HepG2 (cell line): ENCODE data around the gene IRAK4. TPM values are rescaled to one million over a fixed set of nuclear protein-coding genes. Genes with fewer than 3 reads are reported as not detected.

Source experiments
- EZH2 ChIP-seq: conservative IDR thresholded peaks from 2 replicates; pipeline ENCODE4 v1.6.1; 2012; ENCODE audit warnings: mild to moderate bottlenecking, low read depth, low read length, moderate library complexity
- FOSL2 ChIP-seq: sonication (generic); formaldehyde crosslinking; IDR thresholded peaks from 2 replicates; pipeline ENCODE4 v1.4.0; 2020; ENCODE audit warnings: missing genetic modification reagents
- GATAD1 ChIP-seq: IDR thresholded peaks from 2 replicates; pipeline ENCODE4 v1.6.1; 2016; ENCODE audit warnings: missing genetic modification reagents, missing compliant biosample characterization
- MIXL1 ChIP-seq: IDR thresholded peaks from 2 replicates; pipeline ENCODE4 v1.6.1; 2016
- POGK ChIP-seq: sonication (generic); formaldehyde crosslinking; conservative IDR thresholded peaks from 2 replicates; pipeline ENCODE4 v1.8.0; 2022; ENCODE audit warnings: mild to moderate bottlenecking, moderate library complexity, missing genetic modification reagents
- RFX1 ChIP-seq: fragments of 450-650 bp; IDR thresholded peaks from 2 replicates; pipeline ENCODE4 v1.6.1; 2017
- TARDBP ChIP-seq: sonication (generic); formaldehyde crosslinking; IDR thresholded peaks from 2 replicates; pipeline ENCODE4 v1.8.0; 2022; ENCODE audit warnings: mild to moderate bottlenecking, missing genetic modification reagents
- TGIF2 ChIP-seq: IDR thresholded peaks from 2 replicates; pipeline ENCODE4 v1.6.1; 2016; ENCODE audit warnings: control low read depth, missing compliant biosample characterization
- YEATS4 ChIP-seq: sonication (generic); formaldehyde crosslinking; IDR thresholded peaks from 2 replicates; pipeline ENCODE4 v1.4.0; 2020; ENCODE audit warnings: missing genetic modification reagents, borderline replicate concordance
- ZFP62 ChIP-seq: sonication (generic); formaldehyde crosslinking; IDR thresholded peaks from 2 replicates; pipeline ENCODE4 v1.4.0; 2020; ENCODE audit warnings: missing genetic modification reagents
- ZFYVE20 ChIP-seq: sonication (generic); formaldehyde crosslinking; IDR thresholded peaks from 2 replicates; pipeline ENCODE4 v1.8.0; 2023; ENCODE audit warnings: low read depth, mild to moderate bottlenecking, moderate library complexity, missing genetic modification reagents, borderline replicate concordance
- ZNF20 ChIP-seq: sonication (generic); formaldehyde crosslinking; IDR thresholded peaks from 2 replicates; pipeline ENCODE4 v1.4.0; 2020; ENCODE audit warnings: mild to moderate bottlenecking, moderate library complexity, missing genetic modification reagents
- ZNF292 ChIP-seq: sonication (generic); formaldehyde crosslinking; IDR thresholded peaks from 2 replicates; pipeline ENCODE4 v1.8.1; 2022; ENCODE audit warnings: mild to moderate bottlenecking, low read depth, missing genetic modification reagents, borderline replicate concordance
- ZNF34 ChIP-seq: sonication (generic); formaldehyde crosslinking; IDR thresholded peaks from 2 replicates; pipeline ENCODE4 v1.4.0; 2020; ENCODE audit warnings: mild to moderate bottlenecking, missing genetic modification reagents, borderline replicate concordance
- ZNF354B ChIP-seq: sonication (generic); formaldehyde crosslinking; IDR thresholded peaks from 2 replicates; pipeline ENCODE4 v1.8.0; 2022; ENCODE audit warnings: mild to moderate bottlenecking, missing genetic modification reagents
- ZNF441 ChIP-seq: sonication (generic); formaldehyde crosslinking; IDR thresholded peaks from 2 replicates; pipeline ENCODE4 v1.7.0; 2021; ENCODE audit warnings: missing genetic modification reagents, borderline replicate concordance
- ZNF546 ChIP-seq: sonication (generic); formaldehyde crosslinking; conservative IDR thresholded peaks from 2 replicates; pipeline ENCODE4 v1.8.1; 2023; ENCODE audit warnings: mild to moderate bottlenecking, missing genetic modification reagents
- ZNF598 ChIP-seq: sonication (generic); formaldehyde crosslinking; IDR thresholded peaks from 2 replicates; pipeline ENCODE4 v1.5.1; 2020; ENCODE audit warnings: mild to moderate bottlenecking, missing genetic modification reagents, borderline replicate concordance
- ZNF644 ChIP-seq: IDR thresholded peaks from 2 replicates; pipeline ENCODE4 v1.6.1; 2016; ENCODE audit warnings: low read depth
- ZNF652 ChIP-seq: IDR thresholded peaks from 2 replicates; pipeline ENCODE4 v1.6.1; 2016; ENCODE audit warnings: low read depth, borderline replicate concordance
- polyA plus RNA-seq, 8 experiments: library from polyadenylated mRNA; depleted of rRNA in 3 of 8; stranded (reverse) in 7 of 8; unstranded in 1 of 8; fragments of >200 nt; fragmentation: Illumina TruSeq in 4 of 8; extraction: Trizol in 4 of 8; gene quantifications; 2 replicates each; pipeline versions ENCODE4 v1.2.1 to v1.2.3, GENCODE V29; 2011 to 2016; ENCODE audit warnings: low read depth in 4 of 8, missing spikeins in 1 of 8, mixed read lengths in 1 of 8; ENCODE audit not compliant: insufficient read depth in 1 of 8
- total RNA-seq, 5 experiments: library from RNA; depleted of rRNA; stranded (reverse); fragments of >200 nt; fragmentation: Illumina TruSeq; extraction: Trizol; gene quantifications; 2 replicates each; pipeline ENCODE4 v1.2.3, GENCODE V29; 2016; ENCODE audit warnings: low read depth in 1 of 5
- TF ChIP-seq, protein P1 (sequence below): sonication (generic); formaldehyde crosslinking; IDR thresholded peaks from 2 replicates; pipeline ENCODE4 v1.8.0; 2022; ENCODE audit warnings: missing genetic modification reagents, mild to moderate bottlenecking, inconsistent platforms, borderline replicate concordance
- TF ChIP-seq, protein P2 (sequence below): sonication (generic); formaldehyde crosslinking; IDR thresholded peaks from 2 replicates; pipeline ENCODE4 v1.8.0; 2023; ENCODE audit warnings: mild to moderate bottlenecking, missing genetic modification reagents
- TF ChIP-seq, protein P3 (sequence below): sonication (generic); formaldehyde crosslinking; IDR thresholded peaks from 2 replicates; pipeline ENCODE4 v1.4.0; 2020; ENCODE audit warnings: missing genetic modification reagents

Gene IRAK4
- total and polyA plus RNA-seq, 2 of the 13 experiments (the other 11 are each of a cell fraction or from before 2014, with no cell fraction given): 6.6 to 7.1 TPM

DNA sequence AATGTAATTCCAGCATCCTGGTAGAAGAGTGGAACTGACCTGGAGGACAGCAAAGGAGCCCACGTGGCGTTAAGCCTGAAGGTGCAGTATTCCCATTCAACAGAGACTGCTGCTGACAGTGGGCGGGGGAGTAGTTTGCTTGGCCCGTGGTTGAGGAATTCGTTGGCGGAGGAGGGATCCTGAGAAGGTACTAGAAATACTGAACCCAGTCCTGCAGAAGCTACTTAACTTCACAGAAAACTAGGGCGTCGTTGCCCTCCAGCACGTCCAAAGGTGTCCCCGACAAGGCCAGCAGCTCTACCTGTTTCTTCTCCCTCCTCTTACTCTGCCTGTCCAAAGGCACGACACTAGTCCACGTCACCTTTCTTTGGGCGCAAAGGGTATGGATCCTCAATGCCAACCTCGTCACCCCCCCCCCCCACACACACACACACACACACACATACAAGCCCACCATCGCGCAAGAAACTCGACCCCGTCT, 464 bp upstream of the IRAK4 start (continued):
- TF ChIP-seq RFX1: no peak
- peak; percentile 19; the same call in 1 of the 2 replicates for TF ChIP-seq TGIF2 (CRISPR knock-in tag)
- TF ChIP-seq FOSL2 (CRISPR knock-in tag): no peak
- TF ChIP-seq ZFP62 (CRISPR knock-in tag): no peak
- no peak for TF ChIP-seq TARDBP
- TF ChIP-seq ZNF292 (CRISPR knock-in tag): 0 out of 2 replicates have a peak, but pooled peaks have one; percentile 58
- peak; percentile 57; the same call in 1 of the 2 replicates for TF ChIP-seq YEATS4 (CRISPR knock-in tag)
- no peak; the same call in 1 of the 2 replicates for TF ChIP-seq ZNF546 (CRISPR knock-in tag)
- TF ChIP-seq, protein P1, sequence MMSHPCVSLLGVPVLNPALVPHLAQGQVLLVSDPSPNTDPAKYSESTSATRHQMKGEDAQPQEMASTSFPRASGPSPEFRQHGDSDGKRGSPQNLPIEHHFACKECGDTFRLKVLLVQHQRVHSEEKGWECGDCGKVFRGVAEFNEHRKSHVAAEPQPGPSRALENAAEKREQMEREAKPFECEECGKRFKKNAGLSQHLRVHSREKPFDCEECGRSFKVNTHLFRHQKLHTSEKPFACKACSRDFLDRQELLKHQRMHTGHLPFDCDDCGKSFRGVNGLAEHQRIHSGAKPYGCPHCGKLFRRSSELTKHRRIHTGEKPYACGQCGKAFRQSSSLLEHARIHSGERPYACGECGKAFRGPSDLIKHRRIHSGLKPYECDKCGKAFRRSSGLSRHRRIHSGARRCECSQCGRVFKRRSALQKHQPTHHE (CRISPR knock-in tag): no peak
- no peak for TF ChIP-seq POGK (CRISPR knock-in tag)
- TF ChIP-seq ZFYVE20 (CRISPR knock-in tag): no peak
- no peak for TF ChIP-seq EZH2
- TF ChIP-seq ZNF652 (CRISPR knock-in tag): no peak
- no peak for TF ChIP-seq ZNF441 (CRISPR knock-in tag)
- TF ChIP-seq, protein P2, sequence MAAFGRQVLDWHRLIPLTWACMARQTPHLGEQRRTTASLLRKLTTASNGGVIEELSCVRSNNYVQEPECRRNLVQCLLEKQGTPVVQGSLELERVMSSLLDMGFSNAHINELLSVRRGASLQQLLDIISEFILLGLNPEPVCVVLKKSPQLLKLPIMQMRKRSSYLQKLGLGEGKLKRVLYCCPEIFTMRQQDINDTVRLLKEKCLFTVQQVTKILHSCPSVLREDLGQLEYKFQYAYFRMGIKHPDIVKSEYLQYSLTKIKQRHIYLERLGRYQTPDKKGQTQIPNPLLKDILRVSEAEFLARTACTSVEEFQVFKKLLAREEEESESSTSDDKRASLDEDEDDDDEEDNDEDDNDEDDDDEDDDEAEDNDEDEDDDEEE (CRISPR knock-in tag): no peak
- no peak for TF ChIP-seq ZNF34 (CRISPR knock-in tag)
- no peak for TF ChIP-seq MIXL1
- no peak for TF ChIP-seq ZNF644
- TF ChIP-seq ZNF20: peak; percentile 54; the same call in 1 of the 2 replicates
- TF ChIP-seq, protein P3, sequence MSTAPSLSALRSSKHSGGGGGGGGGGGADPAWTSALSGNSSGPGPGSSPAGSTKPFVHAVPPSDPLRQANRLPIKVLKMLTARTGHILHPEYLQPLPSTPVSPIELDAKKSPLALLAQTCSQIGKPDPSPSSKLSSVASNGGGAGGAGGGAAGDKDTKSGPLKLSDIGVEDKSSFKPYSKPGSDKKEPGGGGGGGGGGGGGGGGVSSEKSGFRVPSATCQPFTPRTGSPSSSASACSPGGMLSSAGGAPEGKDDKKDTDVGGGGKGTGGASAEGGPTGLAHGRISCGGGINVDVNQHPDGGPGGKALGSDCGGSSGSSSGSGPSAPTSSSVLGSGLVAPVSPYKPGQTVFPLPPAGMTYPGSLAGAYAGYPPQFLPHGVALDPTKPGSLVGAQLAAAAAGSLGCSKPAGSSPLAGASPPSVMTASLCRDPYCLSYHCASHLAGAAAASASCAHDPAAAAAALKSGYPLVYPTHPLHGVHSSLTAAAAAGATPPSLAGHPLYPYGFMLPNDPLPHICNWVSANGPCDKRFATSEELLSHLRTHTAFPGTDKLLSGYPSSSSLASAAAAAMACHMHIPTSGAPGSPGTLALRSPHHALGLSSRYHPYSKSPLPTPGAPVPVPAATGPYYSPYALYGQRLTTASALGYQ: no peak
- 0 out of 2 replicates have a peak, but pooled peaks have one; percentile 31 for TF ChIP-seq ZNF354B (CRISPR knock-in tag)
- no peak for TF ChIP-seq ZNF598 (CRISPR knock-in tag)
- TF ChIP-seq GATAD1: no peak
